Measurements from ENCODE around the gene CPA5. TPM values are rescaled to one million over a fixed set of nuclear protein-coding genes. Genes with fewer than 3 reads are reported as not detected.

Gene CPA5
- total RNA-seq, 2 donors from 2014 or later = 3.3 to 27.6 TPM

DNA sequence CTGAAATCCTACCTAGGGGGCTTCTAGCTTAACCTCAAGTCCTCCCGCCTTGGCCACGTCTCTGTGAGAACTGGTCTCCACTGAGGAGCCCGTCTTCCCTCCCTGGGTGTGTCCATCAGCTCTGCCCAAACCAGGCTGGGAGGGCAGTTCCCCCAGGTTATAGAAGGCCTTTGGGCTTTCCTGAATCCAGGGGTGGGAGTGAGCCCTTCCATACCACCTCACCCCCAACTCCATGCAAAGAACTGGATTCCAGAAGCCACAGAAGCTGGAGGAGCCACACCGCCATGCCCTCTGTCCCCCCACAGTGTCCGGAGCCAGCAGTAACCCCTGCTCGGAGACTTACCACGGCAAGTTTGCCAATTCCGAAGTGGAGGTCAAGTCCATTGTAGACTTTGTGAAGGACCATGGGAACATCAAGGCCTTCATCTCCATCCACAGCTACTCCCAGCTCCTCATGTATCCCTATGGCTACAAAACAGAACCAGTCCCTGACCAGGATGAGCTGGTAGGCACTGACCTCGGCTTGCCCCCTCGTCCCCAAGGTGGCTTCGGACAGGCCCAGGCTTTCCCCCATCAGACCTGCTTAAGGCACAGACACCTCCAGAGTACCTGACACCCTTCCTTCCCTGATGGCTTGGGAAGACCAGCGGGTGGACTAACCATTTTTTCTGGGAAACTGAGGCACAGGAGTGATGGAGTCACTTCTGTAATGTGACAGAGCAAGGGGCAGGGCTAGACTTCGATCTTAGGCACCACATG is 40.4 kb downstream of the CPA5 start:
- Mint-ChIP-seq H3K4me1 (no peaks in the 10 kb centered on the region), H3K9me3 (no peaks in the 10 kb centered on the region), H3K27ac (no peak overlapping the region), H3K27me3 (no peaks in the 10 kb centered on the region), H3K4me3 (no peak overlapping the region), H3K36me3 (ENCODE audit: low read depth) (no peaks in the 10 kb centered on the region)
- ATAC-seq (replicated peaks) = no peak

GRCh38 chr7:130385600-130386066 is 41.0 kb downstream of the CPA5 start:
- H3K9me3 Mint-ChIP-seq = no peaks in the 10 kb centered on the region
- no peaks in the 10 kb centered on the region for H3K4me1 Mint-ChIP-seq
- no peaks in the 10 kb centered on the region for H3K27me3 Mint-ChIP-seq
- no peak for ATAC-seq (replicated peaks)
- H3K4me3 Mint-ChIP-seq = no peak overlapping the region
- H3K36me3 Mint-ChIP-seq (ENCODE audit: low read depth) = no peaks in the 10 kb centered on the region
- no peak overlapping the region for H3K27ac Mint-ChIP-seq

- Mint-ChIP-seq H3K27me3 (no peaks in the 10 kb centered on the region), H3K4me1 (no peaks in the 10 kb centered on the region), H3K36me3 (ENCODE audit: low read depth) (no peaks in the 10 kb centered on the region), H3K4me3 (no peak overlapping the region), H3K27ac (no peak overlapping the region), H3K9me3 (no peaks in the 10 kb centered on the region)
- no peak for ATAC-seq (replicated peaks)
These were observed 42.3 kb downstream of the CPA5 start for GRCh38 chr7:130386876-130387275.

GRCh38 chr7:130387306-130387627 is 42.7 kb downstream of the CPA5 start:
- Mint-ChIP-seq H3K27ac (no peak overlapping the region), H3K27me3 (no peaks in the 10 kb centered on the region), H3K4me1 (no peaks in the 10 kb centered on the region), H3K36me3 (ENCODE audit: low read depth) (no peaks in the 10 kb centered on the region), H3K9me3 (no peaks in the 10 kb centered on the region), H3K4me3 (no peak overlapping the region)
- ATAC-seq (replicated peaks) = no peak

DNA sequence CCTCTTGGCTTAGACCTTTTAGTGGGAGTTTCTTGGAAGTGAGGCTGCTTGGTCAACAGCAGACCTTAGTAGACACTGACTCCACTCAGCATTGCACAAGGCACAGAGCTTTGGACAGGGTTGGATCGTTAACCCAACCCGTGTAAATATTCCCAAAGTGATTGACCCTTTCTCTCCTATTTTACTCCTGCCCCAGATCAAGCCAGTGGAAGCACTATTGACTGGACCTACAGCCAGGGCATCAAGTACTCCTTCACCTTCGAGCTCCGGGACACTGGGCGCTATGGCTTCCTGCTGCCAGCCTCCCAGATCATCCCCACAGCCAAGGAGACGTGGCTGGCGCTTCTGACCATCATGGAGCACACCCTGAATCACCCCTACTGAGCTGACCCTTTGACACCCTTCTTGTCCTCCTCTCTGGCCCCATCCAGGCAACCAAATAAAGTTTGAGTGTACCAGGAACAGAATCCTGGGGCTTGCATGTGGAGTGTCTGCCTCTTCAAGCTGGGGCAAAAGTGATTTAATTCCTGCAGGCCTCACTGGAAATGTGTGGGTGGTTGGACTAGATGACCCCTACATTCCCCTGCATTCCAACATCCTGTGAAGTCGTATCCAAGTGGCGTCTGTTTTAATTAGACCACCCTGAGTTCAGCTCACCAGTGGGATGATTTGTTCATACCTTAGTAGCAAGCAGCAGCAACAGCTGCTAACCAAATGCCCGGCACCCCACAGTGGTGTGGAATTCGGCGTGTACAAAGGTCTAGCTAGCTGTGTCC is 43.2 kb downstream of the CPA5 start:
- no peaks in the 10 kb centered on the region for H3K27me3 Mint-ChIP-seq
- no peaks in the 10 kb centered on the region for H3K9me3 Mint-ChIP-seq
- H3K4me1 Mint-ChIP-seq = no peaks in the 10 kb centered on the region
- no peak overlapping the region for H3K4me3 Mint-ChIP-seq
- no peak overlapping the region for H3K27ac Mint-ChIP-seq
- no peak for ATAC-seq (replicated peaks)
- H3K36me3 Mint-ChIP-seq (ENCODE audit: low read depth) = no peaks in the 10 kb centered on the region

DNA sequence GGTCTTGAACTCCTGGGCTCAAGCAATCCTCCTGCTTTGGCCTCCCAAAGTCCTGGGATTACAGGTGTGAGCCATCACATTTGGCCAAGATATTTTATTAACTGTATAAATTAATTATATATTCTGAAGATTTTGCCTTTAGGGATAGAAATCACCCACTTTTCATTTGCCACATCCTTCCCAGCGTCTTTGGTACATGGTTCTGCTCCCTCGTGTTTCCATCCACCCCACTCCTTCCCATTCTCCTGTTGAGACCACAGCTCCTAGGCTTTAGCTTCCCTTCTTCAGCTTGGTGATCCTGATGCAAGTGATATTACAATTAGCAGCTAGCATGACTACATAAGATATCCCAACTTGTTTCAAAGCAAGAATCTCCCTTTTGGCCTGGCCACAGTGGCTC is 44.1 kb downstream of the CPA5 start:
- Mint-ChIP-seq H3K4me3 (no peak overlapping the region), H3K27me3 (no peaks in the 10 kb centered on the region), H3K4me1 (peaks cover 3% of the 10 kb centered on the region), H3K36me3 (ENCODE audit: low read depth) (no peaks in the 10 kb centered on the region), H3K9me3 (no peaks in the 10 kb centered on the region), H3K27ac (no peak overlapping the region)
- no peak for ATAC-seq (replicated peaks)

DNA sequence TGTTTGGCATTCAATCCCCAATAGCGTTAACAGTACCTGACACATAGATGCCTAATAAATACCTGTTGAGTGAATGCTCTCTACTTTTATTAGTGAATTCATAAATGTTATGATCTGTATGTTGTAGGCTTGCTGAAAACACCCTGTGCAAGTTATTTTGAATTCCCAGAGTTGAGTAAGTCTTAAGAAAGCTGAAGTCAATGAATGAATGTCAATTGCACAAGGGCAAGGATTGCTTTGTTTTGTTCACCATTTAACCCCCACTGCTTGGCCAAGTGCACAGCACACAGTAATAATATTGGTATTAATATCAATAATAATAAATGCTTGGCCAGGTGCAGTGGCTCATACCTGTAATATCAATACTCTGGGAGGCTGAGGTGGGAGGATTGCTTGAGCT is 45.9 kb downstream of the CPA5 start:
- Mint-ChIP-seq H3K36me3 (ENCODE audit: low read depth) (no peaks in the 10 kb centered on the region), H3K27ac (no peak overlapping the region), H3K9me3 (no peaks in the 10 kb centered on the region), H3K4me1 (peaks cover 12% of the 10 kb centered on the region), H3K4me3 (no peak overlapping the region), H3K27me3 (no peaks in the 10 kb centered on the region)
- ATAC-seq (replicated peaks) = no peak

GRCh38 chr7:130393101-130393561 is 48.5 kb downstream of the CPA5 start:
- Mint-ChIP-seq H3K9me3 (no peaks in the 10 kb centered on the region), H3K4me1 (peaks cover 12% of the 10 kb centered on the region), H3K27me3 (no peaks in the 10 kb centered on the region), H3K36me3 (ENCODE audit: low read depth) (no peaks in the 10 kb centered on the region), H3K4me3 (no peak overlapping the region), H3K27ac (no peak overlapping the region)
- no peak for ATAC-seq (replicated peaks)

GRCh38 chr7:130393841-130394411 is 49.3 kb downstream of the CPA5 start:
- ATAC-seq (replicated peaks) = peak; percentile 12
- no peaks in the 10 kb centered on the region for H3K9me3 Mint-ChIP-seq
- H3K36me3 Mint-ChIP-seq (ENCODE audit: low read depth) = no peaks in the 10 kb centered on the region
- H3K4me3 Mint-ChIP-seq = peak overlapping the region; percentile 35
- peaks cover 12% of the 10 kb centered on the region for H3K4me1 Mint-ChIP-seq
- peak overlapping the region; percentile 75 for H3K27ac Mint-ChIP-seq
- no peaks in the 10 kb centered on the region for H3K27me3 Mint-ChIP-seq

DNA sequence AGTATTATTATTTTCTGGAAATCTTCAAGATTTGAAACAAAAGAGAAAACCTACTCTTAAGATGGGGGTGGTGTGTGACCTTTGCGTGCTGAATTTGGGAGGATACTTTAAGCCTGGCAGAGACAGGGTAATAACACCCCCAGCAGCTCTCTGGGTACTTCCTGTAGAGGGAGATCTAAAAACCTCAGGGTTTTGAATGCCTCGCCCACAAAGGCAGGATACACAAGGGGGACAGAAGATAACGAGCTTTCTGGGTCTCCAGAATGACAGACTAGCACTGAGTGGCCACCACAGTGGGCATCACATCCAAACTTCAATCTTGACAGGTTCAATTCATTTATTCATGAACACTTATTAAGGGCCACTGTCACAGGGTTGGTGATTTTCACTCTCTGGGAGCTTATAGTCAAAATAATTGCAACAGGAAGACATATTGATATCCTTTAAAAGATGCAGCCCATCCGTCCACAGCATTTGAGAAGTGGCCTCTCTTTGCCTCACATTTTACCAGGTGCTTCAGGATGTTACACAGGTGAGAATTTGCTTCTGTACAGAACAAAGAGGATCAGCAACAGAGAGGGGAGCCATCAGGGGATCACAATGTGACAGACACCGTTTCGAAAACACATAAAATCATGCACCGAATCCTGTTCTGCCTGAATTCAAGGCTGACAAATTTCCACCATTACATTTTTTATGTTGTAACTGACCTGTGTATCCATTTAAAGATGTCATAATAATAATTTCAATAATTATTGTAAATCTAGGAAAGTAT is 50.0 kb downstream of the CPA5 start:
- peak; percentile 74 for ATAC-seq (replicated peaks)
- Mint-ChIP-seq H3K27ac (peak overlapping the region; percentile 75), H3K4me1 (peaks cover 12% of the 10 kb centered on the region), H3K9me3 (no peaks in the 10 kb centered on the region), H3K4me3 (peak overlapping the region; percentile 35), H3K27me3 (no peaks in the 10 kb centered on the region), H3K36me3 (ENCODE audit: low read depth) (no peaks in the 10 kb centered on the region)

DNA sequence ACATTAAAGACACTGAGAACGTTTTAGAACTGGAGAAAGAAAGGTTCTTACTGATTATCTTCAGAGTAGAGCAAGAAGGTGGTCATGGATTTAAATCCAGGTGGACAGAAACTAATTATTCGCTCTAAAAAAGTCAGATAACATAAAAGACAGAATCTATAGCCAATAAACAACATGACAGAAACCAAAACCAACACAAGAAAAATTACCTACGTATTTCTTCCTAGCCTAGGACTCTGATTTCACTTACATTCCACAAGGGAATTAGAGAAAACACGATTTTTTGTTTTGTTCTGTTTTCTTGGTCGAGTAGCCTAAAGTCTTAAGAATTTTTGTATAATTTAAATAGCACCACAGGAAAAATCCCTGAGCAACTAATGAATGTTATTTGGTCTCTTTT is 50.8 kb downstream of the CPA5 start:
- Mint-ChIP-seq H3K27me3 (no peaks in the 10 kb centered on the region), H3K4me3 (no peak overlapping the region), H3K4me1 (peaks cover 12% of the 10 kb centered on the region), H3K36me3 (ENCODE audit: low read depth) (no peaks in the 10 kb centered on the region), H3K27ac (no peak overlapping the region), H3K9me3 (no peaks in the 10 kb centered on the region)
- no peak for ATAC-seq (replicated peaks)

- Mint-ChIP-seq H3K4me3 (no peak overlapping the region), H3K27ac (no peak overlapping the region), H3K9me3 (no peaks in the 10 kb centered on the region), H3K27me3 (no peaks in the 10 kb centered on the region), H3K4me1 (peaks cover 12% of the 10 kb centered on the region), H3K36me3 (ENCODE audit: low read depth) (no peaks in the 10 kb centered on the region)
- no peak for ATAC-seq (replicated peaks)
These were observed 51.5 kb downstream of the CPA5 start for GRCh38 chr7:130396109-130396508.

- Mint-ChIP-seq H3K27me3 (no peaks in the 10 kb centered on the region), H3K4me1 (peaks cover 12% of the 10 kb centered on the region), H3K27ac (no peak overlapping the region), H3K9me3 (no peaks in the 10 kb centered on the region), H3K4me3 (no peak overlapping the region), H3K36me3 (ENCODE audit: low read depth) (peaks cover 5% of the 10 kb centered on the region)
- ATAC-seq (replicated peaks) = no peak
These were observed 52.6 kb downstream of the CPA5 start for GRCh38 chr7:130397051-130397757.

GRCh38 chr7:130397758-130398073 is 53.1 kb downstream of the CPA5 start:
- Mint-ChIP-seq H3K9me3 (no peaks in the 10 kb centered on the region), H3K36me3 (ENCODE audit: low read depth) (peaks cover 7% of the 10 kb centered on the region), H3K4me1 (peaks cover 12% of the 10 kb centered on the region), H3K27me3 (no peaks in the 10 kb centered on the region), H3K27ac (no peak overlapping the region), H3K4me3 (no peak overlapping the region)
- no peak for ATAC-seq (replicated peaks)

All from activated T-helper 17 cell treated with anti-CD3 and anti-CD28 coated beads, Interleukin-2, amount 50 U/mL, for 72 hours (primary cell).